ENCODE data around the gene ZNF106. TPM values are rescaled to one million over a fixed set of nuclear protein-coding genes. Genes with fewer than 3 reads are reported as not detected.

ZNF106 gene
- total and polyA plus RNA-seq, 4 donors, result 7.5 to 25.4 (median 20.5) TPM

DNA sequence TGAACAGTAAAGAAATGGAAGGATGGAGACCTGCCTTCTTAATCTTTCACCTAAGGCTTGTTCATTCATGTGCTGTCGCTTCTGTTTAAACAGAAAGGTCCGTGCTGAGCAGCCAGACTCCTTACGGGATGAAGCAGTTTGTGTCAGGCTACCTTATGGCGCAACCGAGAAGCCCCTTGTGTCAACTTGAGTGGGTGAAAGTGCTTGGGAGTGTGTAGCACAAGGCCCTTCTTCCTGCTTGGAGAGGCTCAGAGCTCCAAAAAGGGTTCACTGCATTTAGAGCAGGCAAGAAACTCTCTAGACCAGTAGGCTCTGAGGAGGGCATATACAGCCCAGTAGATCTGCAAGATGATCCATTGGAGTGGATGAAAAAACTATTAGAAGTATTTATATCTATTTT lies 115.7 kb downstream of the ZNF106 start:
- no peak overlapping the region for H3K9ac ChIP-seq (ENCODE audit: low read depth in 1 of 2, low read length in 2 of 2)
- peaks cover 0 to 6% (median 1%) of the 10 kb centered on the region in 4 donors for H3K9me3 ChIP-seq (ENCODE audit: control insufficient read depth in 4 of 4, low read length in 3 of 4)
- WGBS, result 98% methylated on average over 5 of the region's 5 CpGs
- H3K4me3 ChIP-seq (ENCODE audit: low read depth in 1 of 3, low read length in 3 of 3), result no peak overlapping the region
- H3K4me1 ChIP-seq (ENCODE audit: control insufficient read depth in 4 of 4, insufficient read depth in 4 of 4, low read length in 3 of 4), result no peaks in the 10 kb centered on the region
- no peak for DNase-seq (ENCODE audit: low spot score)
- peaks cover 0 to 2% (median 0%) of the 10 kb centered on the region in 4 donors for H3K36me3 ChIP-seq (ENCODE audit: control insufficient read depth in 4 of 4, insufficient read depth in 3 of 4, low read depth in 1 of 4, low read length in 3 of 4)
- TF ChIP-seq RXRA (IDR thresholded peaks at IDR 0.05), result no peak
- TF ChIP-seq GABPA (IDR thresholded peaks at IDR 0.05 in 1 of 2, conservative IDR thresholded peaks at IDR 0.05 in 1 of 2), result no peak
- TF ChIP-seq ATF3 (IDR thresholded peaks at IDR 0.05), result no peak
- no peak for TF ChIP-seq TAF1 (conservative IDR thresholded peaks at IDR 0.05)
- no peak for TF ChIP-seq SP1 (IDR thresholded peaks at IDR 0.05)
- no peak for TF ChIP-seq YY1 (IDR thresholded peaks at IDR 0.05)
- no peak for TF ChIP-seq REST (IDR thresholded peaks at IDR 0.05)
- TF ChIP-seq HNF4G (IDR thresholded peaks at IDR 0.05), result no peak
- TF ChIP-seq EGR1 (IDR thresholded peaks at IDR 0.05; ENCODE audit: low read depth in 2 of 2), result no peak
- TF ChIP-seq FOXA1 (IDR thresholded peaks at IDR 0.05), result no peak
- no peak for TF ChIP-seq JUND (IDR thresholded peaks at IDR 0.05)
- no peak for TF ChIP-seq RAD21 (IDR thresholded peaks at IDR 0.05)
- TF ChIP-seq FOXA2 (IDR thresholded peaks at IDR 0.05), result no peak
- H3K27ac ChIP-seq (ENCODE audit: low read depth in 1 of 2, low read length in 2 of 2), result no peak overlapping the region
- H3K27me3 ChIP-seq (ENCODE audit: control insufficient read depth in 4 of 4, insufficient read depth in 4 of 4, low read length in 3 of 4), result no peaks in the 10 kb centered on the region

DNA sequence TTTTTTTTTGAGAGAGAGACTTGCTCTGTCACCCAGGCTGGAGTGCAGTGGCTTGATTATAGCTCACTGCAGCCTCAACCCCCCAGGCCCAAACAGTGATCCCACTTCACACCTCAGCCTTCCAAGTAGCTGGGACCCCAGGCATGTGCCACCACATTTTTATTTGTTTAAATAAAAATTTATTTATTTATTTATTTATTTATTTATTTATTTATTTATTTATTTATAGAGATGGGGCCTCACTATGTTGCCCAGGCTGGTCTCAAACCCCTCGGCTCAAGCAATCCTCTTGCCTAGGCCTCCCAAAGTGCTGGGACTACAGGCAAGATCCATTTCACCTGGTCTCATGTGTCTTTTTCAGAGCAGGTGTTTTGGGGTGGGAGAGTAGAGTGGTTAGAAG lies 116.1 kb downstream of the ZNF106 start:
- Histone ChIP-seq H3K4me3 (ENCODE audit: low read depth in 1 of 3, low read length in 3 of 3) (no peak overlapping the region), H3K4me1 (ENCODE audit: control insufficient read depth in 4 of 4, insufficient read depth in 4 of 4, low read length in 3 of 4) (no peaks in the 10 kb centered on the region), H3K27me3 (ENCODE audit: control insufficient read depth in 4 of 4, insufficient read depth in 4 of 4, low read length in 3 of 4) (no peaks in the 10 kb centered on the region), H3K36me3 (ENCODE audit: control insufficient read depth in 4 of 4, insufficient read depth in 3 of 4, low read depth in 1 of 4, low read length in 3 of 4) (peaks cover 0 to 2% (median 0%) of the 10 kb centered on the region in 4 donors), H3K9me3 (ENCODE audit: control insufficient read depth in 4 of 4, low read length in 3 of 4) (peaks cover 0 to 6% (median 1%) of the 10 kb centered on the region in 4 donors), H3K27ac (ENCODE audit: low read depth in 1 of 2, low read length in 2 of 2) (no peak overlapping the region), H3K9ac (ENCODE audit: low read depth in 1 of 2, low read length in 2 of 2) (no peak overlapping the region)
- no peak for DNase-seq (ENCODE audit: low spot score)
- 98% methylated on average over 1 of the region's 1 CpG for WGBS
- no peak for TF ChIP-seq RAD21 (IDR thresholded peaks at IDR 0.05)
- TF ChIP-seq TAF1 (conservative IDR thresholded peaks at IDR 0.05), result no peak
- no peak for TF ChIP-seq JUND (IDR thresholded peaks at IDR 0.05)
- TF ChIP-seq GABPA (IDR thresholded peaks at IDR 0.05 in 1 of 2, conservative IDR thresholded peaks at IDR 0.05 in 1 of 2), result no peak
- TF ChIP-seq ZBTB33 (IDR thresholded peaks at IDR 0.05), result no peak
- no peak for TF ChIP-seq ATF3 (IDR thresholded peaks at IDR 0.05)
- TF ChIP-seq FOXA1 (IDR thresholded peaks at IDR 0.05), result no peak
- no peak for TF ChIP-seq HNF4G (IDR thresholded peaks at IDR 0.05)
- TF ChIP-seq SP1 (IDR thresholded peaks at IDR 0.05), result no peak
- no peak for TF ChIP-seq NR2F2 (IDR thresholded peaks at IDR 0.05)
- TF ChIP-seq HNF4A (conservative IDR thresholded peaks at IDR 0.05), result no peak
- TF ChIP-seq, protein P1, sequence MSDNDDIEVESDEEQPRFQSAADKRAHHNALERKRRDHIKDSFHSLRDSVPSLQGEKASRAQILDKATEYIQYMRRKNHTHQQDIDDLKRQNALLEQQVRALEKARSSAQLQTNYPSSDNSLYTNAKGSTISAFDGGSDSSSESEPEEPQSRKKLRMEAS (IDR thresholded peaks at IDR 0.05), result no peak
- no peak for TF ChIP-seq YY1 (IDR thresholded peaks at IDR 0.05)
- TF ChIP-seq, protein P2, sequence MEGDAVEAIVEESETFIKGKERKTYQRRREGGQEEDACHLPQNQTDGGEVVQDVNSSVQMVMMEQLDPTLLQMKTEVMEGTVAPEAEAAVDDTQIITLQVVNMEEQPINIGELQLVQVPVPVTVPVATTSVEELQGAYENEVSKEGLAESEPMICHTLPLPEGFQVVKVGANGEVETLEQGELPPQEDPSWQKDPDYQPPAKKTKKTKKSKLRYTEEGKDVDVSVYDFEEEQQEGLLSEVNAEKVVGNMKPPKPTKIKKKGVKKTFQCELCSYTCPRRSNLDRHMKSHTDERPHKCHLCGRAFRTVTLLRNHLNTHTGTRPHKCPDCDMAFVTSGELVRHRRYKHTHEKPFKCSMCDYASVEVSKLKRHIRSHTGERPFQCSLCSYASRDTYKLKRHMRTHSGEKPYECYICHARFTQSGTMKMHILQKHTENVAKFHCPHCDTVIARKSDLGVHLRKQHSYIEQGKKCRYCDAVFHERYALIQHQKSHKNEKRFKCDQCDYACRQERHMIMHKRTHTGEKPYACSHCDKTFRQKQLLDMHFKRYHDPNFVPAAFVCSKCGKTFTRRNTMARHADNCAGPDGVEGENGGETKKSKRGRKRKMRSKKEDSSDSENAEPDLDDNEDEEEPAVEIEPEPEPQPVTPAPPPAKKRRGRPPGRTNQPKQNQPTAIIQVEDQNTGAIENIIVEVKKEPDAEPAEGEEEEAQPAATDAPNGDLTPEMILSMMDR (IDR thresholded peaks at IDR 0.05; ENCODE audit: low read depth, low read length, missing input control), result no peak
- no peak for TF ChIP-seq EGR1 (IDR thresholded peaks at IDR 0.05; ENCODE audit: low read depth in 2 of 2)
- TF ChIP-seq FOXA2 (IDR thresholded peaks at IDR 0.05), result no peak
- TF ChIP-seq RXRA (IDR thresholded peaks at IDR 0.05), result no peak
- no peak for TF ChIP-seq REST (IDR thresholded peaks at IDR 0.05)

Data from liver (tissue), 9 donors.